SIG-M5 treated with dmso at 0.1 percent for 504 hours (cell line): ENCODE data around the gene PI4KA.
"Not testable (repeated sequence)": the region's sequence is repeated elsewhere in the genome, so short reads cannot be mapped to it uniquely, and the experiment has no call there.

Source experiments
- DNase-seq: peaks from one replicate; lab custom pipeline; 2025; ENCODE audit not compliant: unreplicated experiment; lab: John Stamatoyannopoulos, UW

The PI4KA gene

DNA sequence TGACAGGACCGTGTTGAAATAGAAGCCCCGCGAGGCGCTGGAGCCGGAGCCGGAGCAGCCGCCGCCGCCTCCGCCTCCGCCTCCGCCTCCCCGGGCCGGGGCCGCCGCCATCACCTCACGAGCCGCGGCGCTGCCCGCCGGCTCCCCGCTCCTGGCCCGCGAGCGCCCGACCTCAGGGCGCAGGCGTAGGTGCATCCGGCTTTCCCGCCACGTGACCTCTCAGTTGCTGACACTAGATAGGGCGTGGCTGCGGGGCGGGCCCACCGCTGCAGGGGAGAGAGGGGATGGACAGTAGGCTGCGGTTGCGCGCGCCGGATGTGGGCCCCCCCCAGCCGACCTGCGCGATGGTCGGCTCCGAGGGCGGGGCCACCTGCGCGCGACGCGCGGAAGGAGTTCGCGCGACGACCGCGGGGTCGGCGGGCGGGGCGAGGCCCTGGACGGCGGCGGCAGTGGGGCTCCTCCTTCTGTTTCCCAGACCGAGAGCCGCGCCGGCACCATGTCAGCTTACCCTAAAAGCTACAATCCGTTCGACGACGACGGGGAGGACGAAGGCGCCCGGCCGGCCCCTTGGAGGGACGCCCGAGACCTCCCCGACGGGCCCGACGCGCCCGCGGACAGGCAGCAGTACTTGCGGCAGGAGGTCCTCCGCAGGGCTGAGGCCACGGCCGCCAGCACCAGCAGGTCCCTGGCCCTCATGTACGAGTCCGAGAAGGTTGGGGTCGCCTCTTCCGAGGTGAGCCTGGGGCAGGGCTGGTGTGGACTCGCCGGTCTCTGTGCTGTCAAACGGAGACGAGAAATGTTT, at the start of gene PI4KA, which contains the start of gene SNAP29:
TSS of gene PI4KA (minus strand) at position 197 of the 802 bp plus-strand sequence. CDS start at position 111, 86 bp downstream.
TSS of gene SNAP29 (plus strand) at position 393 of the 802 bp plus-strand sequence. CDS start at position 497, 104 bp downstream.
- peak; percentile 94 for DNase-seq

DNA sequence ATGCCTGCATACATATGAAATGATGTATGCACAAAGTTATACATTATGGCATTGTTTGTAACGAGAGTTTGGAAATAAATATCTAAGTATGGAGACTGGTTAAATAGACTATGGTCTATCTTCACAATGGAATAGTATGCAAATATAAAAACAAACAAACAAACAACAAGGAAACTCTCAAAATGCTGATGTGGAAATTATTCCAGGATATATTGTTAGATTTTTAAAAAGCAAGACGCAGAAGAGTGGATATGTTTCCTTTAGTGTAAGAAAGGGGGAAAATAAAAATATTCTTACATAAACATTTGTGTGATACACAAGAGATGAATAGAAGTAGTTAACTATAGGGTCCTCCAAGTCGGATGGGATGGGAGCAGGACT, 47.8 kb upstream of the PI4KA start:
- DNase-seq, result no peak

DNA sequence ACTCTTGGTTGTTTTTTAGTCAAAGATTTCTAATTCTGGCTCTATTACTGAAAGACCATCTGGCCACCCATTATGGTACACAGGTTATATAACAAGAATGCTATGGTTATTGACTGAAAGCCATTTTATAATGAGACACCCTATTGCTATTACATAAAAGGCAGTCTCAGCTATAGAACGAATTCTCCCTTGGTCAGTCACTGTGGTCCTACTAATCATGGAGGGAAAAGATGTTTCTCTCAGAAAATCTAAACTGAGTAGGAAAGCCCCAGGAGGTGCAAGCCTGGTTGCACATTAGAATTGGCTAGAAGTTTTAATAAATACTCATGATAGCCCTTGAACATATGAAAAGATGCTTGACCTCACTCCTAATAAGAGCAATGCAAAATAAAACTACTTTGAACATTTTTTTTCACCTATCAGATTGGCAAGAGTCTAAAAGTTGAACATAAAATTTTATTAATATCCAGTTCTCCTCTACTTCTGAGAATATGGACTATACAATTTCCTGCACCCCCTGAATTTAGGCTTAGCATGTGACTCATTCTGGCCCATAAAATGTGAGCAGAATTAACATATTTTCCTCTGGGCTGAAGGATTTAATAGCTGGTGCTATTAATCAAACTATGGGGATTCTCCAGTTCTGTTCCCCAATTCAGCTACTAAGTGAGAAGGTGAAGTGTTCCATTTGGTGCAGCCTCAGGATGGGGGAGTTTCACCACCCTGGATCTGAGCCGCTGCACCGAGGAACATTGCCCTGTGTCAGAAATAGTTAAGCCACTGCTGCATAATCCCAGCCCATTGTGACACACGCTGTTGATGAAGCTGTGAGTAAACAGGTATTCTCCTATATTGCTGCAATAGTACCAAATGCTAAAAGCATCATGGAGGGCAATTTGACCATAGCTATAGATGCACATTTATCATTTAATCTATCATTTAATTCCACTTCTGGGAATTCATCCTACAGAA, 47.1 kb upstream of the PI4KA start:
- peak; percentile 20 for DNase-seq

DNA sequence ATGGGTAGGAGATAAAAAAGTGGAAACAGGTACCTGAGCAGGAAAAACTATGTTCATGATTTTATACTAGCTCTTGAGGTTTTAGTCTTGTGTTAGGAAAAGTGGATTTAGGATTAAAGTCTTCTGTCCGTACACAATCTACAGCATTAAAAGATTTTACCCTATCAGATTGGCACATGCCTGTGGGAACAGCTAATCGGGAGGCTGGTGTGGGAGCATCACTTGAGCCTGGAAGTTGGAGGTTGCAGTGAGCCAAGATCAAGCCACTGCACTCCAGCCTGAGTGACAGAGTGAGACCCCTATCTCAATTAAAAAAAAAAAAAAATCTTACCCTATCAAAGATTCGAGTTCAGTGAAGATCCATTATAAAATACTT, 46.4 kb upstream of the PI4KA start:
- no peak for DNase-seq

DNA sequence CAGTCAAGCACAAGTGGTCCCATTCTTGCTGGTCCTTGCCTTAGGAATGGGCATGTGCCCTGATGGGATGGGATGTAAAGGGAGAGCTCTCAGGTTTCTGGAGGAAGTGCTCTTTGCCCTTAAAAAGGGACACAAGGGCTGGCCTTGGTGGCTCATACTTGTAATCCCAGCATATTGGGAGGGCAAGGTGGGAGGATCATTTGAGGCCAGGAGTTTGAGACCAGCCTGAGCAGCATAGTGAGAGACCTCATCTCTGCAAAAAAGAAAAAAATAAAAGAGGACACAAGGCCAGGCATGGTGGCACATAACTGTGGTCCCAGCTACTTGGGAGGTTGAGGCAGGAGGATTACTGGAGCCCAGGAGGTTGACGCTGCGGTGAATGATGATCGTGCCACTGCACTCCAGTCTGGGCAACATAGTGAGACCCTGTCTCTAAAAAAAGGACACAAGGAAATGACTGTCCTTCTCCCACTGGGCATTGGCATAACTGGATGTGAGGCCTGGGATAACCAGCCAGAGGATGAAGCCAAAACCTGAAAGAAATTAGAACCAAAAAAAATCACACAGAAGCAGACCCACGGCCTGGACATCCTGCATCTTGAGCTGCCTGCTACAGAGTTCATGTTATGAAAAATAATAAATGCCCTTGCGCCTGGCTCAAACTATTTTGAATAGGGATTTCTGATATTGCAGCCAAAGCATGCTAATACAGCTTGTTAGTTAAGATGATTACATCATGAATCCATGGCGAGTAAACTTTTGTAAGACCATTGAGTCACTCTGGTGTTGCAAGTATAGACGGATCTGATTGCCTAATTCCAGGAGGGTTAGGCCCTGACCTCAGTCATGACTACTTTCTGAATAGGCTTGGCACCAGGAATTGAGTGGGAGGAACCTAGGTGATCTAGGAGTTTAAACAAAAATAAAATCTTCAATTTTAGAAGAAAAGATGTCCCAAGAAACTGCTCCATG, 45.7 kb upstream of the PI4KA start:
- DNase-seq, result peak; percentile 91

DNA sequence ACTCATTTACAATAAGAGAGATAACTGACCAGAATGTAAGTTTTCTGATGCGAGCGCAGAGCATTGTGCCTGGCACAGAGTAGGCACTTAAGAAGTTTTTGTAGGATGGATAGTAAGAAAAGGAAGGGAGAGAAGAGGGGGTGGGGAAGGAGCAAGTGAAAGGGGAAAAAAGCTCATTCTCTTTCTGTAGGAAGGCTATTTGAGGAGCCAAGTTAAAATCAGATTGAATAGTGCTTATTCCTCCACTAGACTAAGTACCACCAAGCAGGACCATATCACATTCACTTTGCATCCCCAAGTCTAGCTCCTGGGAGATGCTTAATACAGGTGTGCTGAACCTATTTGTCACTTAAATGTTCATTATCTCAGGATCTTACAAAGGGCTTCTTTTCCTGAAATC, 44.5 kb upstream of the PI4KA start:
- no peak for DNase-seq

DNA sequence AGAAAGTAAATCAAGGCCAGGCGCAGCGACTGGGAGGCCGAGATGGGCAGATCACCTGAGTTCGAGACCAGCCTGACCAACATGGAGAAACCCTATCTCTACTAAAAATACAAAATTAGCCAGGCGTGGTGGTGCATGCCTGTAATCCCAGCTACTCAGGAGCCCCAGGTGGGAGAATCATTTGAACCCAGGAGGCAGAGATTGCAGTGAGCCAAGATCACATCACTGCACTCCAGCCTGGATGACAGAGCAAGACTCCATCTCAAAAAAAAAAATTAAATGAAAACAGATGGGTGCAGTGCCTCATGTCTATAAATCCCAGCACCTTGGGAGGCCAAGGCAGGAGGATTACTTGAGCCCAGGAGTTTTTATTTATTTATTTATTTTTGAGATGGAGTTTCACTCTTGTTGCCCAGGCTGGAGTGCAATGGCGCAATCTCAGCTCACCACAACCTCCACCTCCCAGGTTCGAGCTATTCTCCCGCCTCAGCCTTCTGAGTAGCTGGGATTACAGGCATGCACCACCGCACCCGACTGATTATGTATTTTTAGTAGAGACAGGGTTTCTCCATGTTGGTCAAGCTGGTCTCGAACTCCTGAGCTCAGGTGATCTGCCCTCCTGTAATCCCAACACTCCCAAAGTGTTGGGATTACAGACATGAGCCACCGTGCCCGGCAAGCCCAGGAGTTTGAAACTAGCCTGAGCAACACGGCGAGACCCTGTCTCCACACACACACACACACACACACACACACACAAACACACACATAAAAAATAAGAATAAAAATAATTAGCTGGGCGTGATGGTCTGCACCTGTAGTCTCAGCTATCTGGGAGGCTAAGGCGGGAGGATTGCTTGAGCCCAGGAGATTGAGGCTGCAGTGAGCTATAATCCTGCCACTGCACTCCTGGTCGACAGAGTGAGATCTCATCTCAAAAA, 42.8 kb upstream of the PI4KA start:
- DNase-seq, result not testable (repeated sequence)

DNA sequence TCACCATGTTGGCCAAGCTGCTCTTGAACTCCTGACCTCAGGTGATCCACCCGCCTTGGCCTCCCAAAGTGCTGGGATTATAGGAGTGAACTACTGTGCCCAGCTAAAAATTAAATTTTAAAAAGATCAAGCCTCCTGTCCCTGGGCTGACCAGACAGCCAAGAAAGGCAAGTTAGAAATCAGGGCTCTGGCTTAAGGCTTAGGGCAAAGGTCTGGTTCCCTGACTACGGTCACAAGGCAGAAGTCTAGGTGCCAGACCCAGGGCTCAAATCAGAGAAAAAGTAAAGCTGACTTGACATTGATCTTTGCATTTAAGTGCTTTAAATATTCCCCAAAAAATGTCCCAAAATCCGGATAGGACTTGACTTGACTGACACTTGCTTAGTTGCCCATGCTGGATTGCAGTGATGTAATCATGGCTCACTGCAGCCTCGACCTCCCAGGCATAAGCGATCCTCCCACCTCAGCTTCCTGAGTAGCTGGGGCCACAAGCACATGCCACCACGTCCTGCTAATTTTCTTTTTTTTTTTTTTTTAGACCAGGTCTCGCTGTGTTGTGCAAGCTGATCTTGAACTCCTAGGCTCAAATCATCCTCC, 41.3 kb upstream of the PI4KA start:
- DNase-seq, result no peak

DNA sequence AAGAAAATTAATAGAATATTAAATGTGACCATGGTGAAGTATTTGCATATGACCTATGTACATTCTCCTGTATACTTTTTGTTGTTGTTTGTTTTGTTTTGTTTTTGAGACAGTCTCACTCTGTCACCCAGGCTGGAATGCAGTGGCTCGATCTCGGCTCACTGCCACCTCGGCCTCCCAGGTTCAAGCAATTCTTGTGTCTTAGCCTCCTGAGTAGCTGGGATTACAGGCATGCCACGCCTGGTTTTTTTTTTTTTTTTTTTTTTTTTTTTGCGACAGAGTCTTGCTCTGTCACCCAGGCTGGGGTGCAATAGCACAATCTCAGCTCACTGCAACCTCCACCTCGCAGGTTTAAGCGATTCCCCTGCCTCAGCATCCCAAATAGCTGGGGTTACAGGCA, 39.1 kb upstream of the PI4KA start:
- DNase-seq, result not testable (repeated sequence)

DNA sequence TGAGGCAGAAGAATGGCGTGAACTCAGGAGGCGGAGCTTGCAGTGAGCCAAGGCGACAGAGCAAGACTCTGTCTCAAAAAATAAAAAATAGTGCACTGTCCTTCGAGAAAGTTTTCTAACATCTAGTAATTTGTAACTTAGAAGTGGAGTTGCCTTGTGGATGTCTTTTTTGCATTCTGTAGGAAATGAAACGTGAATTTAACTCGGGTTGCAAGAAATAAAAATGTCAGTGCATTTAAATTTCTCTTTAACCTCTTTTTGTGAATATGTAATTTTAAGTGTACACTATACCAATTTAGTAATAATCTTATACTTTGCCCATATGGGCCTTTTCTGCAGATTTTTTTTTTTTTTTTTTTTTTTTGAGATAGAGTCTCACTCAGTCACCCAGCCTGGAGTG, 32.4 kb upstream of the PI4KA start:
- DNase-seq, result no peak

DNA sequence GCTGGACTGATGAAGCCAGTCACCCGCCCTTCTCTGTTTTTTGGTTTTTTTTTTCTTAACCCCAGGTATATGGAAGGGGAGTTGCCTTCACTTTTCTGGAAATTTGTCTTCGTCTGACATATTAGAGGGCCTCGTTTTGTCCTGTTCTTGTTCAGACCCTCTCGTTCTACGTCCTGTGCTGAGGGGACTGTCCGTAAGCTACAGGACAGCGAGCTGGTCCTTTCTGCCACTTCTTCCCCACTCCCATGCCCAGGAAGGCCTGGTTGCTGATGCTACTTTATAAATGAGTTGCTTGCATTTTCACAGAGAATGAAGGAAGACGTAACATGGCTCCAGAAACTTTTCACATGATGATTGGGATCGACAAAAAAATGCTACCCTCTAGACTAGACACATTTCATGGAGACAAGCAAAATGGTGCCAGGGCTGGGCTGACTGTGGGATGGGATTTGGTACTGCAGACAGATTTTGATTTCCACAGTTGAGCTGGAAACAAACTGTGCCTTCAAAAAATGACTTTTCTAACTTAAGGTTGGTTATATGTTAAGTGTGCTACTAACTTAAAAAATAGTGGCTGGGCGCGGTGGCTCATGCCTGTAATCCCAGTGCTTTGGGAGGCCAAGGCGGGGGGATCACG, 31.4 kb upstream of the PI4KA start:
- DNase-seq, result no peak

DNA sequence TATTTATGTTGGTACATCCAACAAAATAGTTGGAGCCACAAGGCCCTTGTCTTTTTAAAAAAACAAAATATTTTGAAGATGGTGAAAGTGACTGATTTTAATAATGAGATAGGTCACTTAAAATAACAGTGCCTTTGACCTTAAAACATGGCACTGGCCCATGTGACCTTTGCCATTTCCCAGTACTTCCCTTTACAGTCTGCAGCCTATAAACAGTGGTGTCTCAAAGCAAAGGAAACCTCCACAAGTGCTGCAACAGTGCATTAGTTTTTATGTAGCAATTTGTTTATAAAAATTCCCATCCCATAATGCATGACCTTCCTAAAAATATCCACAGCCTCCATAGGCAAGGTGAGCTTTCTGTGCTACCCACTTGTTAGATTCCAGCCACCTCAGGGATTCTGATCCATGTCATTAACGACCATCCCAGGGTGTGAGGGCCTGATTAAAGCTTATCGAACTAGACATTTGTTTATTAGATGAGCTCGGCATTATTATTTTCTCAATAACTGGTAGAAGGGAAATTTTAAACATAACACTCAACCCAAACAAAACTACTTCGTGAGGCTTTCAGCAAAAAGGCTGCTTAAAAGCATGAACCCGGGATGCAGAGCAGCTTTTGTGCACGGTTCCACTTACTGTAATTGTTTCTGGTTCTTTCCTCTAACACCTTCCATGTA, 30.6 kb upstream of the PI4KA start:
- no peak for DNase-seq

DNA sequence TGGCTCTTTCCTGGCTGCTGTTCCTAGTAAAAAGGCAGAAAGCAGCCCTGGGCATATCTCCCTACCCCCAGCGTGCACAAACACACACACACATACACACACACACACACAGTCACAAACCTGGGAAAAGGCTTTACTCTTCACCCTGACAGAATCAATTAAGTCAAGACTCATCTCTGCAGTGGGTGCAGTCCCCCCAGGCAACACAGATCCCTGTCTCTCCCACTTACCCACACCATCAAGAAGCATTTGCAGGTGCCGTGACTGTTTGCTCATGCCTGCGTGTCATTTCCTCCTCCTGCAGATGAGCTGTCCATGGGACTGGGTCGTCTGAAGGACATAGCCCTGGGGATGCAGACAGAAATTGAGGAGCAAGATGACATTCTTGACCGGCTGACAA, 28.8 kb upstream of the PI4KA start:
- no peak for DNase-seq

DNA sequence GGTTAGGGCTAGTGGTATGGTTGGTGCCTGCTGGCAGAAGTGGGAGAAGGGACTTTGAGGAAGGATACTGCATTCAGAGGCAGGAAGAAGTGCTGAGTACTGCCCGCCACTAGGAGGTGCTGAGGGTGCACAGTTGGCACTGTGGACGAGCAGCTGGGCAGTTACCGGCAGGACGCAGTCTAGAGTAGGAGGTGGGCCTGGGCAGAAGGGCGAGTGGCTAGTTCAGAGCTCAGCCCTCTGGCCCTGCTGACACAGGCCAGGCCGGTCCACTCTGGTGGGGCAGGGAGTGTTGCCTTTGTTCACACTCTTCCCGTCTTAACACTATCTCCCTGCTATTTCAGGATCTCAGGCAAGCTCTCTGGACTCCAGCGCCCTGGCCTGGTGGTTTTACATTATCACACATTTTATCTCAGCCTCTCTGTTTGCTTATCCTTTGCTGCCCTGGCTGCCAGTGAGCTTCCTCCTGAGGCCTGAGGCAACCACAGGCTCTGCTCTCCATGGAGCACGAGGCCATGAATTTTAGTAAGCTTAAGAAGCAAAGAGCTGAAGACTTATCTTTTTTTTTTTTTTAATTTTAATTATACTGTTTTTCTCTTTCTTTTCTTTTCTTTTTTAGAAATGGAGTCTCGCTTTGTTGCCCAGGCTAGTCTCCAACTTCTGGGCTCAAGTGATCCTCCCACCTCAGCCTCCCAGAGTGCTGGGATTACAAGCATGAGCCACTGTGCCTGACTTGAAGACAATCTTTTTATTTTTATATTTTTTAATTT, 27.1 kb upstream of the PI4KA start:
- DNase-seq, result peak; percentile 64

DNA sequence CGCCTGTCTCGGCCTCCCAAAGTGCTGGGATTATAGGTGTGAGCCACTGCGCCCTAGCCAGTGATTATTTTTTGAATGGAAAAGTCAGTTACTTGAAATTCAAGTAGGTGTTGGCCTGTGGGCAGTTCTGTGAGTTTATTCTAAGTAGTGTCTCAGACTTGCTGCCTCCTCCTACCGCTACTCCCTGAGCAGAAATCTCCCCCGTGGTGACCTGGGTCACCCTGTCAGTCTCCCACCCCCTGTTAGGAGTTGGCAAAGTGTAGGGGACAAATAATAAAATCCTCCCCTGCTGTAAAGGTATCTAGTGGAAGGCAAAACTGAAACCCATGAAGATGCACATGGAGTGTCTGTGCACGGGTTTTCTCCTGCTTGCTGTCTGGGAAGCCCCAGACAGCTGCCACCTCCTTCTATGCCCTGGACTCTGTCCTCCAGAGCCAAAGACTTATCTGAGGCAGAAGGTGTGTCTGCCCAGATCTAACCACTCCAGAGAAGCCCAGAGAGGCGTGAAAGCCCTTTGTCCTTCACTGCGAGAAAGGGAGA, 26.5 kb upstream of the PI4KA start:
- no peak for DNase-seq

DNA sequence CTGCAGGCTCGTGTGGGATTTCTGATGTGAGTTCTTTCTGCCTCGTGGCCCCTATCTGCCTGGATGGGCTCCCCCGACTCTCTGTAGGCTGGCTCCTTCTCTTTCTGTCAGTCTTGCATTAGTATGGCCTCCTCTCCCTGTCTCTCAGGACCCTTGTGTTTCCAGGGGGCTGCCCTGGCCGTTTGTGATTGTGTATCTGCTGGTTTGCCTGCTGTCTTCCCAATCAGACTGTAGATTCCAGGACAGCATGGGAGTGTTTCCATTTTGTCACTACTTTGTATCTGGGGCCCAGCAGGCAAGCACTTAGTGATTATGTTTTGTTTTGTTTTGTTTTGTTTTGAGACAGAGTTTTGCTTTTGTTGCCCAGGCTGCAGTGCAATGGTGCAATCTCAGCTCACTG, 25.8 kb upstream of the PI4KA start:
- no peak for DNase-seq

DNA sequence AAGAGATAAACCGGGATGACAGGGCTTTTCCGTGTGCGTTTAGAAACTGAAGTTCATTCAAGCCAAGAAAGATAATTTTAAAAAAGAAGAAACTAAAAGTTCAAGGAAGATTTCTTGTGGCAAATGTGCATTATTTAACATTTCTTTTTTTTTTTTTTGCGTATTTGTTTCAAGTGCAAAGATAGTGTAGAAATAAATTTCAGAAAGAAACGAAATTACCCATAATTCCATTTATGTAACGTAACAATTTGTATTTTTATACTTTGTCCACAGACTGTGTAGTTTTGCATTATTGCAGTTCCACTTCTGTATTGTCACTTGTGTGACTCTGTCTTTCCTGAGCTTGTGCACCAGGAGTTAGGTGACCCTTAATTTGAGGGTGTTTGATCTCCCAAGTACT, 24.2 kb upstream of the PI4KA start:
- DNase-seq, result no peak
